Activated B cell treated with CpG ODN at 0.5 μM for 24 hours (primary cell): ENCODE data around the gene SH2D6. TPM values are rescaled to one million over a fixed set of nuclear protein-coding genes. Genes with fewer than 3 reads are reported as not detected.
A peak's percentile ranks its signal among the peaks of the same experiment; 100 is the strongest.

ENCODE experiments used
- ATAC-seq: fragments of 200-7000 bp; cut with Tn5 transposase; one replicate; pipeline ENCODE4 v1.10.0; 2021; ENCODE audit warnings: low read depth, mild to moderate bottlenecking, moderate library complexity
- CTCF ChIA-PET: fragments of 350-600 bp; sonication (Branson Sonifier 250); formaldehyde crosslinking; loops from one replicate; lab custom pipeline; 2021; ENCODE audit warnings: antibody characterized with exemption; lab: Charles Lee
- POLR2A ChIA-PET: fragments of 350-600 bp; sonication (Branson Sonifier 250); formaldehyde crosslinking; loops from one replicate; lab custom pipeline; 2021; ENCODE audit warnings: antibody characterized with exemption; lab: Charles Lee
- DNase-seq: peaks from one replicate; pipeline ENCODE4 v3.0.0; 2022
- H3K27ac Mint-ChIP-seq: one replicate; pipeline ENCODE4 v1.8.0; 2020; ENCODE audit warnings: mixed read lengths
- H3K27me3 Mint-ChIP-seq: one replicate; pipeline ENCODE4 v1.8.0; 2021; ENCODE audit warnings: mixed read lengths
- H3K36me3 Mint-ChIP-seq: one replicate; pipeline ENCODE4 v1.8.0; 2021; ENCODE audit warnings: low read depth, mixed read lengths
- H3K4me1 Mint-ChIP-seq: one replicate; pipeline ENCODE4 v1.8.0; 2021; ENCODE audit warnings: mixed read lengths
- H3K4me3 Mint-ChIP-seq: one replicate; pipeline ENCODE4 v1.8.0; 2020; ENCODE audit warnings: mild to moderate bottlenecking, mixed read lengths
- H3K9me3 Mint-ChIP-seq: one replicate; pipeline ENCODE4 v1.8.0; 2020; ENCODE audit warnings: mixed read lengths
- intact Hi-C: fragments of 100-400 bp; cut with micrococcal nuclease; formaldehyde crosslinking; loops from one replicate; pipeline ENCODE4 v1.15.1; 2024
- total RNA-seq: library from RNA; stranded (reverse); gene quantifications from 2 replicates; pipeline ENCODE4 v1.2.3, GENCODE V29; 2022
- TF ChIP-seq, protein P1 (sequence below): fragments of 200-600 bp; IDR thresholded peaks from one replicate; pipeline ENCODE4 v1.8.0; 2022; ENCODE audit warnings: antibody characterized with exemption, mild to moderate bottlenecking

Gene SH2D6
- total RNA-seq, 1 donor from 2014 or later: 1.6 TPM

DNA sequence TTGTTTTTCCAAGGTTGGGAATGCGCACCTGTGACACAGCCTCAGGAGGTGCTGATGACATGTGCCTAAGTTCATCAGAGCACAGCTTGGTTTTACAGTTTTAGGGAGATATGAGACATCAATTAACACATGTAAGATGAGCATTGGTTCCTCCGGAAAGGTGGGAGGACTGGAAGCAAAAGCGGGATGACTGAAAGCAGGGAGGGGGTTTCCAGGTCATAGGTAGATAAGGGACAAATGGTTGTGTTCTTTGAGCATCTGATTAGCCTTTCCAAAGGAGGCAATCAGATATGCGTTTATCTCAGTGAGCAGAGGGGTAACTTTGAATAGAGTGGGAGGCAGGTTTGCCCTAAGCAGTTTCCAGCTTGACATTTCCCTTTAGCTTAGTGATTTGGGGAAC, 34.7 kb upstream of the SH2D6 start:
- Mint-ChIP-seq H3K9me3 (no peaks in the 10 kb centered on the region), H3K4me1 (no peaks in the 10 kb centered on the region), H3K27me3 (no peaks in the 10 kb centered on the region), H3K4me3 (no peak overlapping the region), H3K27ac (no peak overlapping the region), H3K36me3 (peaks cover 63% of the 10 kb centered on the region)
- TF ChIP-seq, protein P1, sequence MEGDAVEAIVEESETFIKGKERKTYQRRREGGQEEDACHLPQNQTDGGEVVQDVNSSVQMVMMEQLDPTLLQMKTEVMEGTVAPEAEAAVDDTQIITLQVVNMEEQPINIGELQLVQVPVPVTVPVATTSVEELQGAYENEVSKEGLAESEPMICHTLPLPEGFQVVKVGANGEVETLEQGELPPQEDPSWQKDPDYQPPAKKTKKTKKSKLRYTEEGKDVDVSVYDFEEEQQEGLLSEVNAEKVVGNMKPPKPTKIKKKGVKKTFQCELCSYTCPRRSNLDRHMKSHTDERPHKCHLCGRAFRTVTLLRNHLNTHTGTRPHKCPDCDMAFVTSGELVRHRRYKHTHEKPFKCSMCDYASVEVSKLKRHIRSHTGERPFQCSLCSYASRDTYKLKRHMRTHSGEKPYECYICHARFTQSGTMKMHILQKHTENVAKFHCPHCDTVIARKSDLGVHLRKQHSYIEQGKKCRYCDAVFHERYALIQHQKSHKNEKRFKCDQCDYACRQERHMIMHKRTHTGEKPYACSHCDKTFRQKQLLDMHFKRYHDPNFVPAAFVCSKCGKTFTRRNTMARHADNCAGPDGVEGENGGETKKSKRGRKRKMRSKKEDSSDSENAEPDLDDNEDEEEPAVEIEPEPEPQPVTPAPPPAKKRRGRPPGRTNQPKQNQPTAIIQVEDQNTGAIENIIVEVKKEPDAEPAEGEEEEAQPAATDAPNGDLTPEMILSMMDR: no peak
- ChIA-PET POLR2A (interaction anchor here (1.3 kb wide), 1 partner anchor 8 kb away, joined by 6 read pairs; no protein-coding TSS in a partner anchor), CTCF (no interaction called here)
- DNase-seq (no peak), ATAC-seq (no peak)
- intact Hi-C loops: no loop called here

- CTCF ChIA-PET: no interaction called here
- no peak for ATAC-seq
- intact Hi-C loops: no loop called here
- TF ChIP-seq, protein P1: no peak
- H3K36me3 Mint-ChIP-seq: peaks cover 67% of the 10 kb centered on the region
- DNase-seq: no peak
- no peaks in the 10 kb centered on the region for H3K4me1 Mint-ChIP-seq
- no peaks in the 10 kb centered on the region for H3K27me3 Mint-ChIP-seq
- POLR2A ChIA-PET: interaction anchor here (0.9 to 1.5 kb wide), 2 partner anchors 23 to 31 kb away, joined by 3 to 4 read pairs; partner anchors contain the start of genes ELMOD3 and RETSAT
- H3K4me3 Mint-ChIP-seq: no peak overlapping the region
- H3K27ac Mint-ChIP-seq: no peak overlapping the region
- H3K9me3 Mint-ChIP-seq: no peaks in the 10 kb centered on the region
Measured at GRCh38 chr2:85385746-85386145, 32.8 kb upstream of the SH2D6 start.

GRCh38 chr2:85387754-85388153, 30.8 kb upstream of the SH2D6 start:
- no peak overlapping the region for H3K27ac Mint-ChIP-seq
- POLR2A ChIA-PET: interaction anchor here (0.6 to 0.7 kb wide), 2 partner anchors 161 to 239 kb away, joined by 3 read pairs; no protein-coding TSS in a partner anchor
- peaks cover 17% of the 10 kb centered on the region for H3K4me1 Mint-ChIP-seq
- H3K4me3 Mint-ChIP-seq: no peak overlapping the region
- TF ChIP-seq, protein P1: no peak
- intact Hi-C loops: no loop called here
- peaks cover 68% of the 10 kb centered on the region for H3K36me3 Mint-ChIP-seq
- no peaks in the 10 kb centered on the region for H3K9me3 Mint-ChIP-seq
- CTCF ChIA-PET: interaction anchor here (1.0 to 7.9 kb wide), 2 partner anchors 36 to 163 kb away, joined by 3 to 105 read pairs; no protein-coding TSS in a partner anchor
- DNase-seq: no peak
- no peak for ATAC-seq
- H3K27me3 Mint-ChIP-seq: no peaks in the 10 kb centered on the region

- ChIA-PET CTCF (interaction anchor here (0.8 to 7.9 kb wide), 3 partner anchors 152 to 162 kb away, joined by 3 to 105 read pairs (median 6); no protein-coding TSS in a partner anchor), POLR2A (interaction anchor here (1.1 to 1.7 kb wide), 3 partner anchors 35 to 150 kb away, joined by 4 to 8 read pairs (median 5); partner anchors contain the start of genes ELMOD3, MAT2A, RETSAT and TGOLN2)
- DNase-seq: no peak
- H3K9me3 Mint-ChIP-seq: no peaks in the 10 kb centered on the region
- TF ChIP-seq, protein P1: no peak
- intact Hi-C loops: no loop called here
- H3K4me3 Mint-ChIP-seq: no peak overlapping the region
- H3K4me1 Mint-ChIP-seq: peaks cover 27% of the 10 kb centered on the region
- H3K36me3 Mint-ChIP-seq: peaks cover 65% of the 10 kb centered on the region
- no peak for ATAC-seq
- peak overlapping the region; percentile 35 for H3K27ac Mint-ChIP-seq
- no peaks in the 10 kb centered on the region for H3K27me3 Mint-ChIP-seq
Measured at GRCh38 chr2:85388878-85389538, 29.5 kb upstream of the SH2D6 start.
